ENCODE measurements around the gene ODAD2.
"Not testable (repeated sequence)": the region's sequence is repeated elsewhere in the genome, so short reads cannot be mapped to it uniquely, and the experiment has no call there.

ODAD2 gene

GRCh38 chr10:28001353-28001752 is 2.5 kb upstream of the ODAD2 start:
- no peaks in the 10 kb centered on the region for H3K9me3 ChIP-seq (ENCODE audit: control insufficient read depth, insufficient read depth, low read length)
- no peak overlapping the region for H3K9ac ChIP-seq (ENCODE audit: low read depth, low read length)
- no peak overlapping the region for H3K27ac ChIP-seq (ENCODE audit: low read depth, low read length)
- H3K36me3 ChIP-seq (ENCODE audit: control insufficient read depth, insufficient read depth, low read length) = no peaks in the 10 kb centered on the region
- H3K4me1 ChIP-seq (ENCODE audit: control insufficient read depth, insufficient read depth, low read length) = peaks cover 18% of the 10 kb centered on the region
- H3K27me3 ChIP-seq (ENCODE audit: control insufficient read depth, insufficient read depth, low read length) = peaks cover 9% of the 10 kb centered on the region; the same call in 1 of the 2 replicates
- H3K4me3 ChIP-seq (ENCODE audit: low read depth, low read length) = no peak overlapping the region

GRCh38 chr10:27998178-27998953 is 513 bp downstream of the ODAD2 start:
- Histone ChIP-seq H3K27me3 (ENCODE audit: control insufficient read depth, insufficient read depth, low read length) (peaks cover 9% of the 10 kb centered on the region; the same call in 1 of the 2 replicates), H3K9ac (ENCODE audit: low read depth, low read length) (peak overlapping the region; percentile 72), H3K27ac (ENCODE audit: low read depth, low read length) (peak overlapping the region; percentile 45), H3K4me3 (ENCODE audit: low read depth, low read length) (peak overlapping the region; percentile 85), H3K9me3 (ENCODE audit: control insufficient read depth, insufficient read depth, low read length) (no peaks in the 10 kb centered on the region), H3K4me1 (ENCODE audit: control insufficient read depth, insufficient read depth, low read length) (peaks cover 18% of the 10 kb centered on the region), H3K36me3 (ENCODE audit: control insufficient read depth, insufficient read depth, low read length) (no peaks in the 10 kb centered on the region)

GRCh38 chr10:27997865-27998177 is 1.1 kb downstream of the ODAD2 start:
- Histone ChIP-seq H3K9ac (ENCODE audit: low read depth, low read length) (peak overlapping the region; percentile 72; the same call in 1 of the 2 replicates), H3K27ac (ENCODE audit: low read depth, low read length) (peak overlapping the region; percentile 45), H3K4me3 (ENCODE audit: low read depth, low read length) (peak overlapping the region; percentile 85)

GRCh38 chr10:27995311-27995710 is 3.6 kb downstream of the ODAD2 start:
- H3K4me3 ChIP-seq (ENCODE audit: low read depth, low read length) = no peak overlapping the region
- no peaks in the 10 kb centered on the region for H3K9me3 ChIP-seq (ENCODE audit: control insufficient read depth, insufficient read depth, low read length)
- H3K4me1 ChIP-seq (ENCODE audit: control insufficient read depth, insufficient read depth, low read length) = peaks cover 18% of the 10 kb centered on the region
- H3K9ac ChIP-seq (ENCODE audit: low read depth, low read length) = no peak overlapping the region
- no peak overlapping the region for H3K27ac ChIP-seq (ENCODE audit: low read depth, low read length)
- no peaks in the 10 kb centered on the region for H3K36me3 ChIP-seq (ENCODE audit: control insufficient read depth, insufficient read depth, low read length)
- peaks cover 9% of the 10 kb centered on the region; the same call in 1 of the 2 replicates for H3K27me3 ChIP-seq (ENCODE audit: control insufficient read depth, insufficient read depth, low read length)

More at GRCh38 chr10:27997865-27998177, 1.1 kb downstream of the ODAD2 start:
- Histone ChIP-seq H3K36me3 (ENCODE audit: control insufficient read depth, insufficient read depth, low read length) (no peaks in the 10 kb centered on the region), H3K4me1 (ENCODE audit: control insufficient read depth, insufficient read depth, low read length) (peaks cover 18% of the 10 kb centered on the region), H3K27me3 (ENCODE audit: control insufficient read depth, insufficient read depth, low read length) (peaks cover 9% of the 10 kb centered on the region; the same call in 1 of the 2 replicates), H3K9me3 (ENCODE audit: control insufficient read depth, insufficient read depth, low read length) (no peaks in the 10 kb centered on the region)

- not testable (repeated sequence) for H3K9ac ChIP-seq (ENCODE audit: low read depth, low read length); H3K27ac ChIP-seq (ENCODE audit: low read depth, low read length); H3K9me3 ChIP-seq (ENCODE audit: control insufficient read depth, insufficient read depth, low read length); H3K27me3 ChIP-seq (ENCODE audit: control insufficient read depth, insufficient read depth, low read length); H3K4me1 ChIP-seq (ENCODE audit: control insufficient read depth, insufficient read depth, low read length); H3K36me3 ChIP-seq (ENCODE audit: control insufficient read depth, insufficient read depth, low read length); H3K4me3 ChIP-seq (ENCODE audit: low read depth, low read length)
These were observed 9.5 kb downstream of the ODAD2 start for GRCh38 chr10:27989357-27989756.

- no peak overlapping the region for H3K4me3 ChIP-seq (ENCODE audit: low read depth, low read length)
- H3K4me1 ChIP-seq (ENCODE audit: control insufficient read depth, insufficient read depth, low read length) = no peaks in the 10 kb centered on the region
- H3K9me3 ChIP-seq (ENCODE audit: control insufficient read depth, insufficient read depth, low read length) = no peaks in the 10 kb centered on the region
- H3K36me3 ChIP-seq (ENCODE audit: control insufficient read depth, insufficient read depth, low read length) = no peaks in the 10 kb centered on the region
- no peaks in the 10 kb centered on the region for H3K27me3 ChIP-seq (ENCODE audit: control insufficient read depth, insufficient read depth, low read length)
- no peak overlapping the region for H3K9ac ChIP-seq (ENCODE audit: low read depth, low read length)
- H3K27ac ChIP-seq (ENCODE audit: low read depth, low read length) = no peak overlapping the region
These were observed 12.1 kb downstream of the ODAD2 start for GRCh38 chr10:27986821-27987220.

- Histone ChIP-seq H3K36me3 (ENCODE audit: control insufficient read depth, insufficient read depth, low read length) (no peaks in the 10 kb centered on the region), H3K4me3 (ENCODE audit: low read depth, low read length) (no peak overlapping the region), H3K4me1 (ENCODE audit: control insufficient read depth, insufficient read depth, low read length) (no peaks in the 10 kb centered on the region), H3K9ac (ENCODE audit: low read depth, low read length) (no peak overlapping the region), H3K27ac (ENCODE audit: low read depth, low read length) (no peak overlapping the region), H3K27me3 (ENCODE audit: control insufficient read depth, insufficient read depth, low read length) (no peaks in the 10 kb centered on the region), H3K9me3 (ENCODE audit: control insufficient read depth, insufficient read depth, low read length) (no peaks in the 10 kb centered on the region)
These were observed 15.9 kb downstream of the ODAD2 start for GRCh38 chr10:27982875-27983543.

GRCh38 chr10:27981744-27982143 is 17.1 kb downstream of the ODAD2 start:
- Histone ChIP-seq H3K36me3 (ENCODE audit: control insufficient read depth, insufficient read depth, low read length) (no peaks in the 10 kb centered on the region), H3K4me1 (ENCODE audit: control insufficient read depth, insufficient read depth, low read length) (no peaks in the 10 kb centered on the region), H3K4me3 (ENCODE audit: low read depth, low read length) (no peak overlapping the region), H3K9ac (ENCODE audit: low read depth, low read length) (no peak overlapping the region), H3K27ac (ENCODE audit: low read depth, low read length) (no peak overlapping the region), H3K27me3 (ENCODE audit: control insufficient read depth, insufficient read depth, low read length) (no peaks in the 10 kb centered on the region), H3K9me3 (ENCODE audit: control insufficient read depth, insufficient read depth, low read length) (no peaks in the 10 kb centered on the region)

- H3K4me3 ChIP-seq (ENCODE audit: low read depth, low read length); H3K9ac ChIP-seq (ENCODE audit: low read depth, low read length): not testable (repeated sequence)
These were observed 28.1 kb downstream of the ODAD2 start for GRCh38 chr10:27970795-27971194.

GRCh38 chr10:27969931-27970330 is 28.9 kb downstream of the ODAD2 start:
- H3K4me3 ChIP-seq (ENCODE audit: low read depth, low read length); H3K27ac ChIP-seq (ENCODE audit: low read depth, low read length); H3K9ac ChIP-seq (ENCODE audit: low read depth, low read length); H3K36me3 ChIP-seq (ENCODE audit: control insufficient read depth, insufficient read depth, low read length); H3K9me3 ChIP-seq (ENCODE audit: control insufficient read depth, insufficient read depth, low read length); H3K27me3 ChIP-seq (ENCODE audit: control insufficient read depth, insufficient read depth, low read length); H3K4me1 ChIP-seq (ENCODE audit: control insufficient read depth, insufficient read depth, low read length): not testable (repeated sequence)

More at GRCh38 chr10:27970795-27971194, 28.1 kb downstream of the ODAD2 start:
- not testable (repeated sequence) for H3K27ac ChIP-seq (ENCODE audit: low read depth, low read length); H3K9me3 ChIP-seq (ENCODE audit: control insufficient read depth, insufficient read depth, low read length); H3K36me3 ChIP-seq (ENCODE audit: control insufficient read depth, insufficient read depth, low read length); H3K27me3 ChIP-seq (ENCODE audit: control insufficient read depth, insufficient read depth, low read length); H3K4me1 ChIP-seq (ENCODE audit: control insufficient read depth, insufficient read depth, low read length)

- no peaks in the 10 kb centered on the region for H3K36me3 ChIP-seq (ENCODE audit: control insufficient read depth, insufficient read depth, low read length)
- no peaks in the 10 kb centered on the region for H3K27me3 ChIP-seq (ENCODE audit: control insufficient read depth, insufficient read depth, low read length)
- no peak overlapping the region for H3K4me3 ChIP-seq (ENCODE audit: low read depth, low read length)
- no peak overlapping the region for H3K27ac ChIP-seq (ENCODE audit: low read depth, low read length)
- no peaks in the 10 kb centered on the region for H3K4me1 ChIP-seq (ENCODE audit: control insufficient read depth, insufficient read depth, low read length)
- no peak overlapping the region for H3K9ac ChIP-seq (ENCODE audit: low read depth, low read length)
- no peaks in the 10 kb centered on the region for H3K9me3 ChIP-seq (ENCODE audit: control insufficient read depth, insufficient read depth, low read length)
These were observed 39.7 kb downstream of the ODAD2 start for GRCh38 chr10:27959093-27959715.
